GM19239 (cell line): ENCODE results near the gene DYSF.

ENCODE experiments used
- DNase-seq: peaks from one replicate; pipeline ENCODE4 v3.0.0; 2011; ENCODE audit warnings: low spot score; ENCODE audit not compliant: insufficient read length
- FAIRE-seq: peaks from 2 replicates; lab custom pipeline; 2011; peaks lifted over from hg19 to GRCh38; lab: Jason Lieb, UNC

DYSF gene

GRCh38 chr2:71680925-71681324 lies 227.6 kb downstream of the DYSF start:
- no peak for DNase-seq
- FAIRE-seq, result no peak

GRCh38 chr2:71681626-71682025 lies 228.3 kb downstream of the DYSF start:
- DNase-seq, result no peak
- no peak for FAIRE-seq

- DNase-seq (no peak), FAIRE-seq (no peak)
Observed at GRCh38 chr2:71682341-71682740, 229.0 kb downstream of the DYSF start.

GRCh38 chr2:71683070-71683469 lies 229.7 kb downstream of the DYSF start:
- DNase-seq (no peak), FAIRE-seq (no peak)

- no peak for FAIRE-seq
- no peak for DNase-seq
Observed at GRCh38 chr2:71683666-71684065, 230.3 kb downstream of the DYSF start.

GRCh38 chr2:71684226-71685072 lies 231.1 kb downstream of the DYSF start:
- FAIRE-seq (no peak), DNase-seq (no peak)

GRCh38 chr2:71685073-71685848 lies 231.9 kb downstream of the DYSF start:
- FAIRE-seq, result no peak

GRCh38 chr2:71685941-71686611 lies 232.7 kb downstream of the DYSF start:
- DNase-seq (no peak), FAIRE-seq (no peak)

More at GRCh38 chr2:71685073-71685848, 231.9 kb downstream of the DYSF start:
- no peak for DNase-seq

GRCh38 chr2:71686781-71687180 lies 233.4 kb downstream of the DYSF start:
- DNase-seq, result no peak
- no peak for FAIRE-seq

GRCh38 chr2:71687412-71687811 lies 234.1 kb downstream of the DYSF start:
- DNase-seq (no peak), FAIRE-seq (no peak)

- DNase-seq (no peak), FAIRE-seq (no peak)
Observed at GRCh38 chr2:71688530-71688929, 235.2 kb downstream of the DYSF start.

GRCh38 chr2:71689393-71689792 lies 236.0 kb downstream of the DYSF start:
- FAIRE-seq (no peak), DNase-seq (no peak)

GRCh38 chr2:71689968-71690834 lies 236.8 kb downstream of the DYSF start:
- DNase-seq (no peak), FAIRE-seq (no peak)

- no peak for FAIRE-seq
- DNase-seq, result no peak
Observed at GRCh38 chr2:71690876-71691475, 237.6 kb downstream of the DYSF start.

GRCh38 chr2:71691747-71692441 lies 238.5 kb downstream of the DYSF start:
- DNase-seq (no peak), FAIRE-seq (no peak)

GRCh38 chr2:71692621-71693277 lies 239.4 kb downstream of the DYSF start:
- FAIRE-seq (no peak), DNase-seq (no peak)

GRCh38 chr2:71693286-71694270 lies 240.2 kb downstream of the DYSF start:
- FAIRE-seq (no peak), DNase-seq (no peak)
